ENCODE results near the gene MAT2B.

GRCh38 chr5:163489055-163489744, 16.2 kb upstream of the MAT2B start:
- TF ChIP-seq CTCF (IDR thresholded peaks at IDR 0.05; ENCODE audit: low read length), result no peak
- TF ChIP-seq EZH2 (IDR thresholded peaks at IDR 0.05; ENCODE audit: borderline replicate concordance, low read length), result no peak
